Mucosa of descending colon (tissue), 3 donors: ENCODE results near the gene NHP2. TPM values are rescaled to one million over a fixed set of nuclear protein-coding genes. Genes with fewer than 3 reads are reported as not detected.

Experiments used
- ATAC-seq: fragments of 200-7000 bp; cut with Tn5 transposase; one replicate; pipeline ENCODE4 v1.9.1; 2020; ENCODE audit warnings: mild to moderate bottlenecking, moderate library complexity
- DNase-seq, 3 donors: peaks; one replicate each; pipeline ENCODE4 v3.0.0-alpha.2; 2020
- H3K36me3 ChIP-seq: fragments of 200-600 bp; one replicate; pipeline ENCODE4 v1.8.0; 2021; ENCODE audit warnings: low read depth, mild to moderate bottlenecking
- H3K4me1 ChIP-seq: fragments of 200-600 bp; one replicate; pipeline ENCODE4 v1.8.0; 2021; ENCODE audit warnings: low read depth, mild to moderate bottlenecking
- H3K4me3 ChIP-seq: fragments of 200-600 bp; one replicate; pipeline ENCODE4 v1.8.0; 2021; ENCODE audit warnings: mild to moderate bottlenecking
- H3K9me3 ChIP-seq: fragments of 200-600 bp; one replicate; pipeline ENCODE4 v1.8.0; 2021; ENCODE audit warnings: mild to moderate bottlenecking
- intact Hi-C, 2 donors: fragments of 100-400 bp; cut with DNase I in 1 of 2; cut with micrococcal nuclease in 1 of 2; formaldehyde crosslinking; loops; one replicate each; pipeline versions ENCODE4 v1.11.0 to v1.11.1; 2022; cut with DNase I, micrococcal nuclease
- total RNA-seq, 3 donors: library from RNA; stranded (reverse); fragmentation: NEBNext Ultra II Directional in 2 of 3; extraction: Animal tissue kit (Norgen Biotek cat#: 25700) in 2 of 3; gene quantifications; one replicate each; pipeline versions ENCODE4 v1.2.1 to v1.2.4, GENCODE V29; 2021 to 2023
- TF ChIP-seq, protein P1 (sequence below): fragments of 200-600 bp; IDR thresholded peaks from one replicate; pipeline ENCODE4 v1.8.0; 2022; ENCODE audit warnings: antibody characterized with exemption, mild to moderate bottlenecking
- donor health status: DM: no; HTN: no; CAD: no; lungs with moderate emphysema.
- donor health status: DM: no; HTN: no; CAD: no.
- donor health status: DM: no; HTN: yes; CAD: no.

NHP2 gene
- total RNA-seq, 3 donors from 2014 or later: 64.8 to 90.2 (median 68.5) TPM

DNA sequence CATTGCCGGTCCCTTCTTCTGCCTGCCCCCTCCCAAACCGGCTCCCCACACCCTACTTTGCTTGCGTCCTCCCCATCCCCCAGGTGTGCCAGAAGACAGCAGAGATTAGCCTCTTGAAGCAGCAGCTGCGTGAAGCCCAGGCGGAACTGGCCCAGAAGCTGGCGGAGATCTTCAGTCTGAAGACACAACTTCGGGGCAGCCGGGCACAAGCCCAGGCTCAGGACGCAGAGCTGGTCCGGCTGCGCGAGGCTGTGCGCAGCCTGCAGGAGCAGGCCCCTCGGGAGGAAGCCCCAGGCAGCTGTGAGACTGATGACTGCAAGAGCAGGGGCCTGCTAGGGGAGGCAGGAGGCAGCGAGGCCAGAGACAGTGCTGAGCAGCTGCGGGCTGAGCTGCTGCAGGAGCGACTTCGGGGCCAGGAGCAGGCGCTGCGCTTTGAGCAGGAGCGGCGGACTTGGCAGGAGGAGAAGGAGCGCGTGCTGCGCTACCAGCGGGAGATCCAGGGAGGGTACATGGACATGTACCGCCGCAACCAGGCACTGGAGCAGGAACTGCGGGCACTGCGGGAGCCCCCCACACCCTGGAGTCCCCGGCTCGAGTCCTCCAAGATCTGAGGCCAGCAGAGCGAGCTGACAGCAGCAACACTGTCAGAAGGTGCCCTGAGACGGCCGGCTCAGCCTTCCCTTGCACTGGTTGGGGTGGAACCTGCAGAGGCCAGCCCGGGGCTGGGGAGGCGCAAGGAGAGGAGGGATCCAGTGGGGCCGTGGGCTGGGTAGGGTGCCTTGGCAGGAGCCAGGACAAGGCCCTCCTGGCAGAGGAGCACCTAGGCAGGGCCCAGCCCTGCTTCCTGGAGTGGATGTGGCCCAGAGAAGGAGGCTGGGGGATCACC lies 32.1 kb downstream of the NHP2 start:
- Histone ChIP-seq H3K36me3 (no peaks in the 10 kb centered on the region), H3K4me1 (peaks cover 19% of the 10 kb centered on the region), H3K4me3 (no peak overlapping the region), H3K9me3 (no peaks in the 10 kb centered on the region)
- DNase-seq (no peak), ATAC-seq (no peak)
- TF ChIP-seq, protein P1, sequence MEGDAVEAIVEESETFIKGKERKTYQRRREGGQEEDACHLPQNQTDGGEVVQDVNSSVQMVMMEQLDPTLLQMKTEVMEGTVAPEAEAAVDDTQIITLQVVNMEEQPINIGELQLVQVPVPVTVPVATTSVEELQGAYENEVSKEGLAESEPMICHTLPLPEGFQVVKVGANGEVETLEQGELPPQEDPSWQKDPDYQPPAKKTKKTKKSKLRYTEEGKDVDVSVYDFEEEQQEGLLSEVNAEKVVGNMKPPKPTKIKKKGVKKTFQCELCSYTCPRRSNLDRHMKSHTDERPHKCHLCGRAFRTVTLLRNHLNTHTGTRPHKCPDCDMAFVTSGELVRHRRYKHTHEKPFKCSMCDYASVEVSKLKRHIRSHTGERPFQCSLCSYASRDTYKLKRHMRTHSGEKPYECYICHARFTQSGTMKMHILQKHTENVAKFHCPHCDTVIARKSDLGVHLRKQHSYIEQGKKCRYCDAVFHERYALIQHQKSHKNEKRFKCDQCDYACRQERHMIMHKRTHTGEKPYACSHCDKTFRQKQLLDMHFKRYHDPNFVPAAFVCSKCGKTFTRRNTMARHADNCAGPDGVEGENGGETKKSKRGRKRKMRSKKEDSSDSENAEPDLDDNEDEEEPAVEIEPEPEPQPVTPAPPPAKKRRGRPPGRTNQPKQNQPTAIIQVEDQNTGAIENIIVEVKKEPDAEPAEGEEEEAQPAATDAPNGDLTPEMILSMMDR: no peak
- intact Hi-C loops: no loop called here

DNA sequence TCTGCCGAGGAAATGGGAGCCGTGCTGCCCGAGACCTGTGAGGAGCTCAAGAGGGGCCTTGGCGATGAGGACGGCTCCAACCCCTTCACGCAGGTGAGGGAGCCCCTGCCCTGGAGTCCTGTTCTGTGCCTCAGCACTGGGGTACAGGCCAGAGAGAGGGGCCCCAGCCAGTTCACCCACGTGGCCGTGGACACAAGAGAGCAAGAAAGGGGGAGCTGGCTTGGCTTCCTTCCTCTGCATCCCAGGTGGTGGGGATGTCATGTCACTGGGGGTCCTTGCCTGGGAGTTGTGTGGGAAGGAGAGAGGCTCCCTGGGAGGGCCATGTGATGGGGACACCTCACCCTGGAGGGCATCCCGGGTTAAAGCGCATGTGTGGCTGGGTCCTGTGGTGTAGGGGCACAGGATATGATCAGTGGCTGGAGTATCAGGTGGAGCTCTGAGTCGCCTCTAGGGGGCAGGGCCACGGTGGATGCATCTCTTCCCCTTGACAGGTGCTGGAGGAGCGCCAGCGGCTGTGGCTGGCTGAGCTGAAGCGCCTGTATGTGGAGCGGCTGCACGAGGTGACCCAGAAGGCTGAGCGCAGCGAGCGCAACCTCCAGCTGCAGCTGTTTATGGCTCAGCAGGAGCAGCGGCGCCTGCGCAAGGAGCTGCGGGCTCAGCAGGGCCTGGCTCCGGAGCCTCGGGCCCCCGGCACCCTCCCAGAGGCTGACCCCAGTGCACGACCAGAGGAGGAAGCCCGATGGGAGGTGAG lies 32.9 kb downstream of the NHP2 start:
- no peaks in the 10 kb centered on the region for H3K36me3 ChIP-seq
- no peaks in the 10 kb centered on the region for H3K9me3 ChIP-seq
- H3K4me1 ChIP-seq: peaks cover 22% of the 10 kb centered on the region
- H3K4me3 ChIP-seq: no peak overlapping the region
- TF ChIP-seq, protein P1: peak; percentile 56
- DNase-seq (peak; percentile 94 to 96 (median 95)), ATAC-seq (peak; percentile 95)
- intact Hi-C loops: no loop called here

DNA sequence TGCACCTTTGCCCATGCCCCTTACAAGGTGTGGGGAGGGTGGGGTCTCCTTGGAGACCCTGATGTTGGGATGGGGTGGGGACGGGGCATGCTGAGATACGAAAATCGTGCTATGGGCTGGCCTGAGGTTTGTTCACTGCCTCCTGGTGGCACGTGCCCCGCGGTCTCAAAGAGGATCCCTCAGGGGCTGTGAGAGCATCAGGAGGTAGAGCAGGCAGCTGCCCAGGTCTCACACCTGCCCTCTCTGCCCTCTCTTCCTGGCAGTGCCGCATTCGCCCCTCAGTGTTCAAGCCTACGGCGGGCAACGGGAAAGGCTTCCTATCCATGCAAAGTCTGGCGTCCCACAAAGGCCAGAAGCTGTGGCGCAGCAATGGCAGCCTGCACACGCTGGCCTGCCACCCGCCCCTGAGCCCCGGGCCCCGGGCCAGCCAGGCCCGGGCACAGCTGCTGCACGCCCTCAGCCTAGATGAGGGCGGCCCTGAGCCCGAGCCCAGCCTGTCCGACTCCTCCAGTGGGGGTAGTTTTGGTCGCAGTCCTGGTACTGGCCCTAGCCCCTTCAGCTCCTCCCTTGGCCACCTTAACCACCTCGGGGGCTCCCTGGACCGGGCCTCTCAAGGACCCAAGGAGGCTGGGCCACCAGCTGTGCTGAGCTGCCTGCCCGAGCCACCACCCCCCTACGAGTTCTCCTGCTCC lies 33.6 kb downstream of the NHP2 start:
- H3K36me3 ChIP-seq: no peaks in the 10 kb centered on the region
- TF ChIP-seq, protein P1: no peak
- no peak for DNase-seq
- no peak for ATAC-seq
- intact Hi-C loops: no loop called here
- H3K9me3 ChIP-seq: no peaks in the 10 kb centered on the region
- H3K4me1 ChIP-seq: peaks cover 27% of the 10 kb centered on the region
- no peak overlapping the region for H3K4me3 ChIP-seq

DNA sequence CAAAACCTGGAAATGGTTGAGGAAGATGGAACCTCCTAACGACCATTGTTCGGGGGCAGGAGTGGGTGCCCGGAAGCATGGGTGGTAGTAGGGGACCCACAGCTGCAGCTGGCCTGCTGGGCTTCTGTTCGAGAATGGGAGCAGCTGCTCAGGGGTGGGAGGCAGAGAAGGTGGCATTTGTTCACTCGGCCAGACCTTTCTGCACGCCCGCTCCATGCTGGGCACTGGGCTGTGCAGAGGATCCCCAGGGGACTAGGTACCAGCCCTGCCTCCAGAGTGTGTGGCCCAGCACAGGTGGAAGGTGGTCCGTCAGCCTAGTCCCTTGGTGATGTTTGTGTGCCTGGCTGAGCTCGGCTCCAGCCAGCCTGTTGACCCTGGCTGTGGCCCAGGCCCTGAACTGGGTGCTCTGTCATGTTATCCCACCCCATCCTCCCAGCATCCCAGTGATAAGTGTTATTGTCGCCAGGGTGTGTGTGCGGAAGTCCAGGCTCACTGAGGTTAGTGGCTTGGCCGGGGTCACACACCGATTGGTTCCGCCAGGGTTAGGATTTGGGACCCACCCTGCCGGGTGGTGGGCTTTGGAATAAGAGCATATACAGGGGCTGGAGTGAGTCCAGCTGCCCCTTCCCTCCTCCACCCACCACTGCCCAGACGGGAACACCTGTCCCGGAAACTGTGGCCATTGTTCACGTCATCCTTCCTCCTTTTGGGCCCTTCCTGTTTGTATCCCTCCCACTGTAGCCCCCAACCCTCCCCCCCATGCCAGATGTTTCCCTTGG lies 35.6 kb downstream of the NHP2 start:
- intact Hi-C loops: no loop called here
- ATAC-seq: no peak
- Histone ChIP-seq H3K4me3 (no peak overlapping the region), H3K4me1 (peaks cover 40% of the 10 kb centered on the region), H3K9me3 (no peaks in the 10 kb centered on the region), H3K36me3 (no peaks in the 10 kb centered on the region)
- TF ChIP-seq, protein P1: no peak
- no peak for DNase-seq
